Cerebellar nuclear complex (tissue), 1 donor: ENCODE measurements around the gene OXSR1.
"Not testable (repeated sequence)": the region's sequence is repeated elsewhere in the genome, so short reads cannot be mapped to it uniquely, and the experiment has no call there.

ENCODE experiments used
- DNase-seq, 2 experiments: peaks; one replicate each; lab custom pipeline; 2025; lab: John Stamatoyannopoulos, UW

Gene OXSR1

GRCh38 chr3:38143511-38143910, 21.8 kb upstream of the OXSR1 start:
- DNase-seq: no peak

- no peak for DNase-seq
Measured at GRCh38 chr3:38146504-38146903, 18.8 kb upstream of the OXSR1 start.

GRCh38 chr3:38147421-38147820, 17.9 kb upstream of the OXSR1 start:
- DNase-seq: no peak

GRCh38 chr3:38148311-38148882, 16.9 kb upstream of the OXSR1 start:
- no peak for DNase-seq

- DNase-seq: no peak
Measured at GRCh38 chr3:38149708-38150107, 15.6 kb upstream of the OXSR1 start.

GRCh38 chr3:38150780-38151528, 14.4 kb upstream of the OXSR1 start:
- DNase-seq: no peak

- DNase-seq: no peak
Measured at GRCh38 chr3:38151667-38152265, 13.6 kb upstream of the OXSR1 start.

GRCh38 chr3:38152609-38153008, 12.7 kb upstream of the OXSR1 start:
- DNase-seq: no peak

GRCh38 chr3:38153221-38153620, 12.1 kb upstream of the OXSR1 start:
- no peak for DNase-seq

- DNase-seq: no peak
Measured at GRCh38 chr3:38154033-38154494, 11.3 kb upstream of the OXSR1 start.

GRCh38 chr3:38154625-38155255, 10.6 kb upstream of the OXSR1 start:
- DNase-seq: no peak

- DNase-seq: no peak
Measured at GRCh38 chr3:38155825-38156224, 9.5 kb upstream of the OXSR1 start.

- no peak for DNase-seq
Measured at GRCh38 chr3:38157117-38157516, 8.2 kb upstream of the OXSR1 start.

- DNase-seq: no peak
Measured at GRCh38 chr3:38157595-38157994, 7.7 kb upstream of the OXSR1 start.

GRCh38 chr3:38158472-38158871, 6.9 kb upstream of the OXSR1 start:
- DNase-seq: no peak

GRCh38 chr3:38160704-38161103, 4.6 kb upstream of the OXSR1 start:
- DNase-seq: not testable (repeated sequence)

GRCh38 chr3:38163117-38163840, 2.1 kb upstream of the OXSR1 start:
- DNase-seq: no peak

- no peak for DNase-seq
Measured at GRCh38 chr3:38163841-38164642, 1.3 kb upstream of the OXSR1 start.

- DNase-seq: no peak
Measured at GRCh38 chr3:38164643-38164951, 740 bp upstream of the OXSR1 start.

- DNase-seq: no peak
Measured at GRCh38 chr3:38165722-38166387, 518 bp downstream of the OXSR1 start.

- no peak for DNase-seq
Measured at GRCh38 chr3:38167591-38167990, 2.3 kb downstream of the OXSR1 start.
